Suprapubic skin (tissue), 4 donors: ENCODE measurements around the gene SLC17A2.

Experiments used
- CTCF ChIP-seq, 2 donors: fragments of 200-600 bp in 1 of 2; fragments of 450-650 bp in 1 of 2; sonication (generic) in 1 of 2; IDR thresholded peaks; one replicate each; pipeline ENCODE4 v1.5.1; 2016 to 2019; ENCODE audit warnings: antibody characterized with exemption in 2 of 2, mild to moderate bottlenecking in 1 of 2, moderate library complexity in 1 of 2
- EP300 ChIP-seq: sonication (generic); formaldehyde crosslinking; IDR thresholded peaks from one replicate; pipeline ENCODE4 v1.6.1; 2017; ENCODE audit warnings: antibody characterized with exemption
- POLR2A ChIP-seq, 2 donors: fragments of 450-650 bp; IDR thresholded peaks; one replicate each; pipeline ENCODE4 v1.6.1; 2017; ENCODE audit warnings: antibody characterized with exemption in 2 of 2, mild to moderate bottlenecking in 2 of 2, moderate library complexity in 2 of 2
- POLR2AphosphoS5 ChIP-seq, 3 donors: sonication (generic); formaldehyde crosslinking; IDR thresholded peaks; one replicate each; pipeline ENCODE4 v1.6.1; 2017; ENCODE audit warnings: antibody characterized with exemption in 3 of 3

- TF ChIP-seq POLR2A (IDR thresholded peaks at IDR 0.05) (no peak), CTCF (IDR thresholded peaks at IDR 0.05) (no peak), POLR2AphosphoS5 (IDR thresholded peaks at IDR 0.05) (no peak), EP300 (no peak)
These were observed 54.4 kb downstream of the SLC17A2 start for GRCh38 chr6:25875926-25876602.
